Measurements from ENCODE around the gene PC.

PC gene

GRCh38 chr11:66882561-66883015, 75.6 kb downstream of the PC start:
- peak; percentile 68 for DNase-seq

- no peak for DNase-seq
Observed at GRCh38 chr11:66881927-66882452, 76.2 kb downstream of the PC start.

GRCh38 chr11:66881451-66881835, 76.7 kb downstream of the PC start:
- no peak for DNase-seq

GRCh38 chr11:66880496-66881450, 77.4 kb downstream of the PC start:
- peak; percentile 85 for DNase-seq

GRCh38 chr11:66879999-66880398, 78.2 kb downstream of the PC start:
- no peak for DNase-seq

- DNase-seq: peak; percentile 67
Observed at GRCh38 chr11:66879583-66879982, 78.6 kb downstream of the PC start.

GRCh38 chr11:66879000-66879399, 79.2 kb downstream of the PC start:
- DNase-seq: no peak

GRCh38 chr11:66878474-66878873, 79.7 kb downstream of the PC start:
- no peak for DNase-seq

GRCh38 chr11:66877588-66878385, 80.4 kb downstream of the PC start:
- DNase-seq: no peak

- no peak for DNase-seq
Observed at GRCh38 chr11:66875378-66875777, 82.8 kb downstream of the PC start.

- DNase-seq: no peak
Observed at GRCh38 chr11:66874232-66874631, 84.0 kb downstream of the PC start.

GRCh38 chr11:66871521-66871901, 86.7 kb downstream of the PC start:
- DNase-seq: no peak

GRCh38 chr11:66870616-66871520, 87.3 kb downstream of the PC start:
- DNase-seq: no peak

GRCh38 chr11:66870131-66870530, 88.1 kb downstream of the PC start:
- DNase-seq: no peak

GRCh38 chr11:66869567-66869870, 88.7 kb downstream of the PC start:
- no peak for DNase-seq

- no peak for DNase-seq
Observed at GRCh38 chr11:66868726-66869566, 89.2 kb downstream of the PC start.

- DNase-seq: no peak
Observed at GRCh38 chr11:66868082-66868725, 90.0 kb downstream of the PC start.

GRCh38 chr11:66867425-66868040, 90.7 kb downstream of the PC start:
- DNase-seq: no peak

GRCh38 chr11:66866511-66866986, 91.6 kb downstream of the PC start:
- DNase-seq: peak; percentile 67

- no peak for DNase-seq
Observed at GRCh38 chr11:66866007-66866406, 92.2 kb downstream of the PC start.

Measured in NCI-H2171 (cell line).